ENCODE data around the gene COBLL1. TPM values are rescaled to one million over a fixed set of nuclear protein-coding genes. Genes with fewer than 3 reads are reported as not detected.

Gene COBLL1
- total RNA-seq, 3 donors from 2014 or later (not counting 1 experiment from before 2014, with no cell fraction given) = 0.85 to 13.4 (median 2.2) TPM

- ATAC-seq (no peak), DNase-seq (no peak)
- Histone ChIP-seq H3K36me3 (ENCODE audit: control insufficient read depth, insufficient read depth, low read length) (no peaks in the 10 kb centered on the region), H3K4me1 (ENCODE audit: control insufficient read depth, insufficient read depth, low read length) (no peaks in the 10 kb centered on the region), H3K27ac (ENCODE audit: low read length) (no peak overlapping the region), H3K9me3 (ENCODE audit: control insufficient read depth, insufficient read depth, low read length) (no peaks in the 10 kb centered on the region), H3K27me3 (ENCODE audit: control insufficient read depth, insufficient read depth, low read length) (no peaks in the 10 kb centered on the region), H3K4me3 (ENCODE audit: low read length) (no peak overlapping the region)
- no peaks in the 10 kb centered on the region for H3K4me1 Mint-ChIP-seq
- no peaks in the 10 kb centered on the region for H3K36me3 Mint-ChIP-seq
- 89% methylated on average over 1 of the region's 1 CpG for WGBS (ENCODE audit: insufficient coverage)
- H3K27me3 Mint-ChIP-seq (ENCODE audit: low read depth in 2 of 2) = peaks cover 0 to 4% of the 10 kb centered on the region in 2 donors
- no peak overlapping the region for H3K4me3 Mint-ChIP-seq
- no peak for TF ChIP-seq CTCF (IDR thresholded peaks at IDR 0.05)
- H3K9me3 Mint-ChIP-seq = no peaks in the 10 kb centered on the region
- intact Hi-C loops (cut with micrococcal nuclease) = no loop called here
- H3K27ac Mint-ChIP-seq = no peak overlapping the region
Measured at GRCh38 chr2:164831180-164831579, 10.4 kb downstream of the COBLL1 start.

- H3K36me3 ChIP-seq (ENCODE audit: control insufficient read depth, insufficient read depth, low read length) = no peaks in the 10 kb centered on the region
- TF ChIP-seq CTCF (IDR thresholded peaks at IDR 0.05) = no peak
- 59% methylated on average over 7 of the region's 8 CpGs for WGBS (ENCODE audit: insufficient coverage)
- intact Hi-C loops (cut with micrococcal nuclease) = no loop called here
- no peaks in the 10 kb centered on the region for H3K9me3 Mint-ChIP-seq
- no peaks in the 10 kb centered on the region for H3K27me3 ChIP-seq (ENCODE audit: control insufficient read depth, insufficient read depth, low read length)
- DNase-seq (no peak), ATAC-seq (no peak)
- no peak overlapping the region for H3K27ac ChIP-seq (ENCODE audit: low read length)
- no peak overlapping the region for H3K4me3 ChIP-seq (ENCODE audit: low read length)
- no peaks in the 10 kb centered on the region for H3K36me3 Mint-ChIP-seq
- no peaks in the 10 kb centered on the region for H3K4me1 ChIP-seq (ENCODE audit: control insufficient read depth, insufficient read depth, low read length)
- H3K4me3 Mint-ChIP-seq = no peak overlapping the region
- no peak overlapping the region for H3K27ac Mint-ChIP-seq
- no peaks in the 10 kb centered on the region for H3K4me1 Mint-ChIP-seq
- peaks cover 0 to 4% of the 10 kb centered on the region in 2 donors for H3K27me3 Mint-ChIP-seq (ENCODE audit: low read depth in 2 of 2)
- no peaks in the 10 kb centered on the region for H3K9me3 ChIP-seq (ENCODE audit: control insufficient read depth, insufficient read depth, low read length)
Measured at GRCh38 chr2:164826293-164827243, 15.1 kb downstream of the COBLL1 start.

- Mint-ChIP-seq H3K27ac (no peak overlapping the region), H3K27me3 (ENCODE audit: low read depth in 2 of 2) (peaks cover 0 to 2% of the 10 kb centered on the region in 2 donors), H3K4me1 (no peaks in the 10 kb centered on the region), H3K36me3 (no peaks in the 10 kb centered on the region), H3K9me3 (no peaks in the 10 kb centered on the region), H3K4me3 (no peak overlapping the region)
- no peak overlapping the region for H3K27ac ChIP-seq (ENCODE audit: low read length)
- H3K4me1 ChIP-seq (ENCODE audit: control insufficient read depth, insufficient read depth, low read length) = no peaks in the 10 kb centered on the region
- ATAC-seq (peak in 1 of 3 donors; percentile 64), DNase-seq (no peak)
- no peaks in the 10 kb centered on the region for H3K9me3 ChIP-seq (ENCODE audit: control insufficient read depth, insufficient read depth, low read length)
- TF ChIP-seq CTCF (IDR thresholded peaks at IDR 0.05) = no peak
- no peak overlapping the region for H3K4me3 ChIP-seq (ENCODE audit: low read length)
- no peaks in the 10 kb centered on the region for H3K36me3 ChIP-seq (ENCODE audit: control insufficient read depth, insufficient read depth, low read length)
- no peaks in the 10 kb centered on the region for H3K27me3 ChIP-seq (ENCODE audit: control insufficient read depth, insufficient read depth, low read length)
- intact Hi-C loops (cut with micrococcal nuclease) = no loop called here
Measured at GRCh38 chr2:164824872-164825271, 16.8 kb downstream of the COBLL1 start.
